ENCODE measurements around the gene SLC12A7. TPM values are rescaled to one million over a fixed set of nuclear protein-coding genes. Genes with fewer than 3 reads are reported as not detected.

Gene SLC12A7
- total and polyA plus RNA-seq, 2 of the 13 experiments (the other 11 are each of a cell fraction or from before 2014, with no cell fraction given), result 14.0 to 18.5 TPM

- TF ChIP-seq, protein P1, sequence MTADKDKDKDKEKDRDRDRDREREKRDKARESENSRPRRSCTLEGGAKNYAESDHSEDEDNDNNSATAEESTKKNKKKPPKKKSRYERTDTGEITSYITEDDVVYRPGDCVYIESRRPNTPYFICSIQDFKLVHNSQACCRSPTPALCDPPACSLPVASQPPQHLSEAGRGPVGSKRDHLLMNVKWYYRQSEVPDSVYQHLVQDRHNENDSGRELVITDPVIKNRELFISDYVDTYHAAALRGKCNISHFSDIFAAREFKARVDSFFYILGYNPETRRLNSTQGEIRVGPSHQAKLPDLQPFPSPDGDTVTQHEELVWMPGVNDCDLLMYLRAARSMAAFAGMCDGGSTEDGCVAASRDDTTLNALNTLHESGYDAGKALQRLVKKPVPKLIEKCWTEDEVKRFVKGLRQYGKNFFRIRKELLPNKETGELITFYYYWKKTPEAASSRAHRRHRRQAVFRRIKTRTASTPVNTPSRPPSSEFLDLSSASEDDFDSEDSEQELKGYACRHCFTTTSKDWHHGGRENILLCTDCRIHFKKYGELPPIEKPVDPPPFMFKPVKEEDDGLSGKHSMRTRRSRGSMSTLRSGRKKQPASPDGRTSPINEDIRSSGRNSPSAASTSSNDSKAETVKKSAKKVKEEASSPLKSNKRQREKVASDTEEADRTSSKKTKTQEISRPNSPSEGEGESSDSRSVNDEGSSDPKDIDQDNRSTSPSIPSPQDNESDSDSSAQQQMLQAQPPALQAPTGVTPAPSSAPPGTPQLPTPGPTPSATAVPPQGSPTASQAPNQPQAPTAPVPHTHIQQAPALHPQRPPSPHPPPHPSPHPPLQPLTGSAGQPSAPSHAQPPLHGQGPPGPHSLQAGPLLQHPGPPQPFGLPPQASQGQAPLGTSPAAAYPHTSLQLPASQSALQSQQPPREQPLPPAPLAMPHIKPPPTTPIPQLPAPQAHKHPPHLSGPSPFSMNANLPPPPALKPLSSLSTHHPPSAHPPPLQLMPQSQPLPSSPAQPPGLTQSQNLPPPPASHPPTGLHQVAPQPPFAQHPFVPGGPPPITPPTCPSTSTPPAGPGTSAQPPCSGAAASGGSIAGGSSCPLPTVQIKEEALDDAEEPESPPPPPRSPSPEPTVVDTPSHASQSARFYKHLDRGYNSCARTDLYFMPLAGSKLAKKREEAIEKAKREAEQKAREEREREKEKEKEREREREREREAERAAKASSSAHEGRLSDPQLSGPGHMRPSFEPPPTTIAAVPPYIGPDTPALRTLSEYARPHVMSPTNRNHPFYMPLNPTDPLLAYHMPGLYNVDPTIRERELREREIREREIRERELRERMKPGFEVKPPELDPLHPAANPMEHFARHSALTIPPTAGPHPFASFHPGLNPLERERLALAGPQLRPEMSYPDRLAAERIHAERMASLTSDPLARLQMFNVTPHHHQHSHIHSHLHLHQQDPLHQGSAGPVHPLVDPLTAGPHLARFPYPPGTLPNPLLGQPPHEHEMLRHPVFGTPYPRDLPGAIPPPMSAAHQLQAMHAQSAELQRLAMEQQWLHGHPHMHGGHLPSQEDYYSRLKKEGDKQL (CRISPR knock-in tag; IDR thresholded peaks at IDR 0.05; ENCODE audit: low read depth), result no peak
- no peak for TF ChIP-seq NR1H2 (CRISPR knock-in tag; IDR thresholded peaks at IDR 0.05; ENCODE audit: borderline replicate concordance, low read depth)
- TF ChIP-seq FOXP1 (IDR thresholded peaks at IDR 0.05), result no peak
- no peak for TF ChIP-seq FOXP1 (CRISPR knock-in tag; IDR thresholded peaks at IDR 0.05)
- no peak for TF ChIP-seq ZNF670 (CRISPR knock-in tag; IDR thresholded peaks at IDR 0.05; ENCODE audit: borderline replicate concordance)
- TF ChIP-seq, protein P2, sequence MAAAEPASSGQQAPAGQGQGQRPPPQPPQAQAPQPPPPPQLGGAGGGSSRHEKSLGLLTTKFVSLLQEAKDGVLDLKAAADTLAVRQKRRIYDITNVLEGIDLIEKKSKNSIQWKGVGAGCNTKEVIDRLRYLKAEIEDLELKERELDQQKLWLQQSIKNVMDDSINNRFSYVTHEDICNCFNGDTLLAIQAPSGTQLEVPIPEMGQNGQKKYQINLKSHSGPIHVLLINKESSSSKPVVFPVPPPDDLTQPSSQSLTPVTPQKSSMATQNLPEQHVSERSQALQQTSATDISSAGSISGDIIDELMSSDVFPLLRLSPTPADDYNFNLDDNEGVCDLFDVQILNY (CRISPR knock-in tag; conservative IDR thresholded peaks at IDR 0.05), result no peak
- no peak for TF ChIP-seq ZKSCAN8 (CRISPR knock-in tag; IDR thresholded peaks at IDR 0.05; ENCODE audit: borderline replicate concordance)
- TF ChIP-seq HNRNPL (IDR thresholded peaks at IDR 0.05; ENCODE audit: low read depth, low read length), result peak; percentile 3; the same call in 1 of the 2 replicates
- no peak for TF ChIP-seq DPF2 (CRISPR knock-in tag; IDR thresholded peaks at IDR 0.05; ENCODE audit: borderline replicate concordance, low read depth)
- TF ChIP-seq, protein P3, sequence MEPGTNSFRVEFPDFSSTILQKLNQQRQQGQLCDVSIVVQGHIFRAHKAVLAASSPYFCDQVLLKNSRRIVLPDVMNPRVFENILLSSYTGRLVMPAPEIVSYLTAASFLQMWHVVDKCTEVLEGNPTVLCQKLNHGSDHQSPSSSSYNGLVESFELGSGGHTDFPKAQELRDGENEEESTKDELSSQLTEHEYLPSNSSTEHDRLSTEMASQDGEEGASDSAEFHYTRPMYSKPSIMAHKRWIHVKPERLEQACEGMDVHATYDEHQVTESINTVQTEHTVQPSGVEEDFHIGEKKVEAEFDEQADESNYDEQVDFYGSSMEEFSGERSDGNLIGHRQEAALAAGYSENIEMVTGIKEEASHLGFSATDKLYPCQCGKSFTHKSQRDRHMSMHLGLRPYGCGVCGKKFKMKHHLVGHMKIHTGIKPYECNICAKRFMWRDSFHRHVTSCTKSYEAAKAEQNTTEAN (CRISPR knock-in tag; conservative IDR thresholded peaks at IDR 0.05), result no peak
- no peak for TF ChIP-seq PCBP1 (IDR thresholded peaks at IDR 0.05; ENCODE audit: borderline replicate concordance, low read depth, low read length)
- TF ChIP-seq ZNF20 (CRISPR knock-in tag; IDR thresholded peaks at IDR 0.05), result no peak
- TF ChIP-seq ZBTB25 (CRISPR knock-in tag; IDR thresholded peaks at IDR 0.05), result no peak
- no peak for TF ChIP-seq CBX5 (CRISPR knock-in tag; IDR thresholded peaks at IDR 0.05; ENCODE audit: borderline replicate concordance)
- TF ChIP-seq MTF1 (CRISPR knock-in tag; IDR thresholded peaks at IDR 0.05), result no peak
- no peak for TF ChIP-seq NR3C1 (CRISPR knock-in tag; IDR thresholded peaks at IDR 0.05)
- no peak for TF ChIP-seq TBL1XR1 (IDR thresholded peaks at IDR 0.05; ENCODE audit: borderline replicate concordance, low read length, partially characterized antibody)
- no peak for TF ChIP-seq ZNF331 (CRISPR knock-in tag; IDR thresholded peaks at IDR 0.05)
These were observed 579 bp downstream of the SLC12A7 start (continued) for GRCh38 chr5:1111241-1111726.
